Prostate gland (tissue), 2 donors: Measurements from ENCODE around the gene HLA-DRA. TPM values are rescaled to one million over a fixed set of nuclear protein-coding genes. Genes with fewer than 3 reads are reported as not detected.

ENCODE experiments used
- DNase-seq: peaks from one replicate; pipeline ENCODE4 v3.0.0-alpha.2; 2019; ENCODE audit warnings: low spot score
- H3K27ac ChIP-seq, 2 donors: fragments of 200-600 bp; sonication (generic); 2 replicates each; pipeline ENCODE4 v1.5.1; 2017 to 2019
- H3K27me3 ChIP-seq: fragments of 200-600 bp; sonication (generic); replicated peaks from 2 replicates; pipeline ENCODE4 v1.5.1; 2019; ENCODE audit not compliant: insufficient read depth
- H3K36me3 ChIP-seq, 2 donors: fragments of 200-600 bp; sonication (generic); 1 replicate in 1 of 2; 2 replicates in 1 of 2; pipeline versions ENCODE4 v1.5.1 to v1.8.1; 2017 to 2019
- H3K4me1 ChIP-seq: fragments of 200-600 bp; sonication (generic); replicated peaks from 2 replicates; pipeline ENCODE4 v1.5.1; 2019
- H3K4me3 ChIP-seq, 2 donors: fragments of 200-600 bp; sonication (generic); 2 replicates each; pipeline ENCODE4 v1.5.1; 2017 to 2019
- H3K9me3 ChIP-seq: fragments of 200-600 bp; sonication (generic); 2 replicates; pipeline ENCODE4 v1.5.1; 2017
- POLR2A ChIP-seq: fragments of 450-650 bp; IDR thresholded peaks from one replicate; pipeline ENCODE4 v1.6.1; 2016; ENCODE audit warnings: antibody characterized with exemption, mild to moderate bottlenecking
- POLR2AphosphoS5 ChIP-seq: sonication (generic); formaldehyde crosslinking; IDR thresholded peaks from one replicate; pipeline ENCODE4 v1.6.1; 2017; ENCODE audit warnings: antibody characterized with exemption
- WGBS: methylation state at CpG from one replicate; pipeline ENCODE4 v1.1.5; 2018; 5-methylcytosine and 5-hydroxymethylcytosine counted together
- intact Hi-C: fragments of 100-400 bp; cut with DNase I; formaldehyde crosslinking; loops from one replicate; pipeline ENCODE4 v1.14.2; 2022
- total RNA-seq, 2 donors: library from RNA; depleted of rRNA; stranded (reverse); fragments of >200 nt; gene quantifications; one replicate each; pipeline ENCODE4 v1.1.0, GENCODE V29; 2016
- TF ChIP-seq, protein P1 (sequence below), 4 experiments: fragments of 200-600 bp in 2 of 4; fragments of 450-650 bp in 2 of 4; sonication (generic) in 2 of 4; IDR thresholded peaks; 1 replicate in 3 of 4; 2 replicates in 1 of 4; pipeline ENCODE4 v1.5.1; 2016 to 2019; ENCODE audit warnings: antibody characterized with exemption in 4 of 4, mild to moderate bottlenecking in 2 of 4, moderate library complexity in 2 of 4

HLA-DRA gene
- total RNA-seq, 2 donors from 2014 or later: 116 to 145 TPM

DNA sequence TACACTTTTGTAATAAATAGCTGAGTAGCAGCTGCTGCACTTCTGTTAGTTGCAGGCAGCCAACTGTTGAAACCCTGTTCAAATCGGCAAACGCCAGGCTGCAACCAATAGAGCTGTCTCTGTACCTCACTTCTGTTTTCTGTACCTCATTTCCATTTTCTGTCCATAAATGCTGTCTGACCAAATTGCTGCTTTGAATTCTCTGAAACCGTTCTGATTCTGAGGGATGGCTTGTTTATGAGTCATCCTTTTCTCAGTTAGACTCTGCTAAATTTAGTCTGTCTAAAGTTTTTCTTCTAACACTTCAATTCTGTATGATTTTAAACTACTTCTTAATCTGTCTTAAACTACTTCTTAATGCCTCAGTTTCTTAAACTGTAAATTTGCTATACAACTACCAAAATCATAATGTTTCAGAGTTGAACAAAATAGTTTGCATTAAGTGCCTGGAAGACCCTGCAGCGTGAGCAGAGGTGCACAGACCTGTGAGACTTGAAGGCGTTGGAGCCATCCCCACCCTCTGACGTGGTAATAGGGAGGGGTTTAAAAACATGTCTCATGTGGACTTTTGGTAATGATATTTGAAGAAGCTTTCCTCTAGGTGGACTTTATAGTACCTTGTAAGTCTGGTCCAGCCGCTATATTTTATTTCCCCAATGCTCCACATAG is 42.3 kb upstream of the HLA-DRA start:
- Histone ChIP-seq H3K36me3 (no peaks in the 10 kb centered on the region), H3K4me3 (no peak overlapping the region), H3K9me3 (no peaks in the 10 kb centered on the region), H3K27me3 (no peaks in the 10 kb centered on the region), H3K27ac (no peak overlapping the region), H3K4me1 (no peaks in the 10 kb centered on the region)
- WGBS: 78% methylated on average over 7 of the region's 7 CpGs
- TF ChIP-seq, protein P1, sequence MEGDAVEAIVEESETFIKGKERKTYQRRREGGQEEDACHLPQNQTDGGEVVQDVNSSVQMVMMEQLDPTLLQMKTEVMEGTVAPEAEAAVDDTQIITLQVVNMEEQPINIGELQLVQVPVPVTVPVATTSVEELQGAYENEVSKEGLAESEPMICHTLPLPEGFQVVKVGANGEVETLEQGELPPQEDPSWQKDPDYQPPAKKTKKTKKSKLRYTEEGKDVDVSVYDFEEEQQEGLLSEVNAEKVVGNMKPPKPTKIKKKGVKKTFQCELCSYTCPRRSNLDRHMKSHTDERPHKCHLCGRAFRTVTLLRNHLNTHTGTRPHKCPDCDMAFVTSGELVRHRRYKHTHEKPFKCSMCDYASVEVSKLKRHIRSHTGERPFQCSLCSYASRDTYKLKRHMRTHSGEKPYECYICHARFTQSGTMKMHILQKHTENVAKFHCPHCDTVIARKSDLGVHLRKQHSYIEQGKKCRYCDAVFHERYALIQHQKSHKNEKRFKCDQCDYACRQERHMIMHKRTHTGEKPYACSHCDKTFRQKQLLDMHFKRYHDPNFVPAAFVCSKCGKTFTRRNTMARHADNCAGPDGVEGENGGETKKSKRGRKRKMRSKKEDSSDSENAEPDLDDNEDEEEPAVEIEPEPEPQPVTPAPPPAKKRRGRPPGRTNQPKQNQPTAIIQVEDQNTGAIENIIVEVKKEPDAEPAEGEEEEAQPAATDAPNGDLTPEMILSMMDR (IDR thresholded peaks at IDR 0.05): no peak
- no peak for TF ChIP-seq POLR2AphosphoS5
- no peak for TF ChIP-seq POLR2A
- intact Hi-C loops: no loop called here
- no peak for DNase-seq

DNA sequence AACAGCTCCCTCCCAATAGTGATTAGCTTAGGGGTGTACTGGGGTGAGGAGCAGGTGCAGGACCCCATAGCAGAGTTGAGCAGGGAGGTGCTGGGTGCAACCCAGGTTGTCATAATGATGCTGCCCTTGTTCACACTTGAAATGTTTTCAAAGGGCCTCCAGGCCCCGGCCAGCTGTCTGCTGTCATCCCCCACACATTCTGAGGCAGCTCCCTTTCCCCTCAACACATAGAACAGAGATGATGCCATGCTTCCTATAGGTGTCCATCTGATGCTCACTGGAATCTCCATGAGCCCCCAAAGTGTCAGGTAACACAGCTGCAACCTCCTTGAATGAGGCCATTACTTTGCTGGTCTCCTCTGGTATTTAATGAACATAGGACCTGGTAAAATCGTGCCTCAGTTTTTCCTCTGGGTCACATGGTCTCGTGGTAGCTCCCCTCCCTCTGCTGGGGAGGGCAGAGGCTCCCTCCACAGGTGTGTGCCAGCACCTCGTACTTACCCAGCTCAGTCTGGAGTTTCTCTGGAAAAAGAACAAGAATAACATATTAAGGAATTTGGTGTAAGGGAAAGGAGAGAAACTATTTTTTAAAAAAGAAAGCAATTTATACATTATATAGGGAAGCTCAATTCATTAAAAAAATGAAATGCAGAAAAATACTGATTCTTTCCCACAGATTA is 38.3 kb upstream of the HLA-DRA start:
- intact Hi-C loops: no loop called here
- H3K9me3 ChIP-seq: no peaks in the 10 kb centered on the region
- H3K36me3 ChIP-seq: no peaks in the 10 kb centered on the region
- no peaks in the 10 kb centered on the region for H3K27me3 ChIP-seq
- DNase-seq: no peak
- TF ChIP-seq POLR2AphosphoS5 (no peak), POLR2A (no peak)
- TF ChIP-seq, protein P1 (IDR thresholded peaks at IDR 0.05): no peak
- no peaks in the 10 kb centered on the region for H3K4me1 ChIP-seq
- no peak overlapping the region for H3K27ac ChIP-seq
- no peak overlapping the region for H3K4me3 ChIP-seq
- WGBS: 30% methylated on average over 4 of the region's 4 CpGs

DNA sequence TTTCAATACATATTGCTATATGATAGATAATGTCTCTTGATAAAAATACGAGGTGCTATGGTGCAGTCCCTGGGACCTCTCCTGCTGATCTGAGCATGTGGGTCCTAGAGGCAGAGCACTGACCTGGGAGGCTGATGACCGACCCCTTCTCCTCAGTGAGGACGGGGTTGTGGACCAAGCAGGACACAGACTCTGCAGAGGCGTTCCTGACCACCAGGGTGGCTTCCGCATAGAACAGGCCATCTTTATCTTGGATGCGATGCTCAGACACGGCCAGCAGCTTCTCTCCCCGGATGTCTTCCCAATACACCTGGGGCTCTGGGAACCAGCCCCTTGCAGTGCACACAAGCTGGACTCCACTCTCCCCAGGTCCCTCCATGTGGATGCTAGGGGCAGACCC is 36.9 kb upstream of the HLA-DRA start:
- Histone ChIP-seq H3K4me1 (no peaks in the 10 kb centered on the region), H3K9me3 (no peaks in the 10 kb centered on the region), H3K27me3 (no peaks in the 10 kb centered on the region), H3K4me3 (no peak overlapping the region), H3K27ac (no peak overlapping the region), H3K36me3 (no peaks in the 10 kb centered on the region)
- DNase-seq: no peak
- WGBS: 49% methylated on average over 8 of the region's 8 CpGs
- TF ChIP-seq POLR2A (no peak), POLR2AphosphoS5 (no peak)
- TF ChIP-seq, protein P1 (IDR thresholded peaks at IDR 0.05): no peak
- intact Hi-C loops: no loop called here

DNA sequence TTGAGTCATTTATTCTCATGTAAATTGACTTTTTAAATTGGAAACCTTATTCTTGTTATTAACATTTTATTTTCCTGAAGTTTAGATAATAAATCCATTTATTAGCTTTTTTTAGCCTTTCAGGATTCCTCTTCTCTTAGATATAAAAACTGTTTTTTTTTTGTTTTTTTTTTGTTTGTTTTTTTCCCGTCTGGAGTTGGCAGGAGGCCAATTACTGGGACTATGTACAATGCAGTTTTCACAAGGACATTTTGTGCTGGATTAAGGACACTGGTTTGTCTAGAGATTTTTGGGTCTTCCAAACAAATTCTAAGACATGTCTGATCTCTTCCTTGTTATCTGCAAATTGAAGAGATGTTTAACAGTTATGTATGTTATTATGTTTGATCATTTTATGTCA is 34.0 kb upstream of the HLA-DRA start:
- no peaks in the 10 kb centered on the region for H3K4me1 ChIP-seq
- intact Hi-C loops: no loop called here
- H3K9me3 ChIP-seq: no peaks in the 10 kb centered on the region
- no peaks in the 10 kb centered on the region for H3K36me3 ChIP-seq
- TF ChIP-seq POLR2AphosphoS5 (no peak), POLR2A (no peak)
- TF ChIP-seq, protein P1 (IDR thresholded peaks at IDR 0.05): no peak
- WGBS: 19% methylated on average over 1 of the region's 1 CpG
- no peak overlapping the region for H3K27ac ChIP-seq
- no peak for DNase-seq
- H3K4me3 ChIP-seq: no peak overlapping the region
- no peaks in the 10 kb centered on the region for H3K27me3 ChIP-seq

DNA sequence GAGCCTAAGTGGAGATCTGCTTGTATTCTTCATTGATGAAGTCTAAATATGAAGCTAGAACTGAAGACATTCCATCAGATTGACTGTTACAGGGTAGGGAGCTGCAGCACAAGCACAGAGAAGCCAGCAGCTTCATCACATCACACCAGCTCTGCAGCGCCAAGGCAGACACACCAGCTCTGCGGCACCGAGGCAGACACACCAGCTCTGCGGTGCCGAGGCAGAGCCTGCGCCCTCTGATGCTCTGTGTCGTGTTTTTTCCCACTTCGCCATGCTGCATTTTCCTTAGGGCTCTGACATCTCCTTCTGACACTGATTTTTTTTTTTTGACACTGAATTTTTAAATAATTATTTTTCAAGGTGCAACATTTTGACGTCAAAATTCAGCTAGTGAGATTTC is 33.5 kb upstream of the HLA-DRA start:
- TF ChIP-seq, protein P1 (IDR thresholded peaks at IDR 0.05): no peak
- TF ChIP-seq POLR2AphosphoS5 (no peak), POLR2A (no peak)
- intact Hi-C loops: no loop called here
- H3K9me3 ChIP-seq: no peaks in the 10 kb centered on the region
- H3K36me3 ChIP-seq: no peaks in the 10 kb centered on the region
- 80% methylated on average over 9 of the region's 9 CpGs for WGBS
- no peaks in the 10 kb centered on the region for H3K27me3 ChIP-seq
- no peak overlapping the region for H3K4me3 ChIP-seq
- no peak overlapping the region for H3K27ac ChIP-seq
- H3K4me1 ChIP-seq: no peaks in the 10 kb centered on the region
- DNase-seq: no peak
